GM13976 (cell line): ENCODE measurements around the gene RMRP.
A peak's percentile ranks its signal among the peaks of the same experiment; 100 is the strongest.

Experiments
- DNase-seq: peaks from one replicate; pipeline ENCODE4 v3.0.0; 2012; ENCODE audit warnings: low spot score
- in situ Hi-C: fragments of 300-500 bp; cut with MboI; formaldehyde crosslinking; loops from one replicate; pipeline ENCODE4 v1.12.0; 2022; ENCODE audit warnings: low sequenced_read_pairs, mixed read lengths, inconsistent platforms; ENCODE audit not compliant: unreplicated experiment
- TF ChIP-seq, protein P1 (sequence below): IDR thresholded peaks from 2 replicates; pipeline ENCODE4 v1.5.1; 2012; ENCODE audit warnings: borderline replicate concordance, mild to moderate bottlenecking; ENCODE audit not compliant: insufficient read depth; ENCODE audit errors: extremely low read depth, missing control alignments, control extremely low read depth

The RMRP gene

DNA sequence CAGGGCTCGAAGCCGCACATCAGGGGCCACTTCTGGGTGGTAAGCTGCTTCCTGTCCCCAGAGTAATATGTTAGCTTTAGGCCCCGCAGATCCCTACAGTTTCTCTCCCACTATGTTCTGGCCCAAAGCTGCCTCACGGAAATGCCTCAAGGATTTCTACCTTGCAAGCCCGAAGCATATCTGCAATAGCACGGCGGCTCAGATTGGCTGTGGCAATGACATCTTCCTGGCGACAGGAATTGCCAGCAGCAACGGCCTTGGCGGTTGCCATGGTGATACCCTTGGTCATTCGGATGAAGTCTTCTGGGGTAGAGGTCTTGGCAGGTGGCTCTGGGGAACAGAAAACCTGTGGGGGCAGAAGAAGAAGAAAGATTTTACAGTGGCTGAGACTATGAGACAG, 42.2 kb upstream of the RMRP start:
- in situ Hi-C loops, result no loop called here
- TF ChIP-seq, protein P1, sequence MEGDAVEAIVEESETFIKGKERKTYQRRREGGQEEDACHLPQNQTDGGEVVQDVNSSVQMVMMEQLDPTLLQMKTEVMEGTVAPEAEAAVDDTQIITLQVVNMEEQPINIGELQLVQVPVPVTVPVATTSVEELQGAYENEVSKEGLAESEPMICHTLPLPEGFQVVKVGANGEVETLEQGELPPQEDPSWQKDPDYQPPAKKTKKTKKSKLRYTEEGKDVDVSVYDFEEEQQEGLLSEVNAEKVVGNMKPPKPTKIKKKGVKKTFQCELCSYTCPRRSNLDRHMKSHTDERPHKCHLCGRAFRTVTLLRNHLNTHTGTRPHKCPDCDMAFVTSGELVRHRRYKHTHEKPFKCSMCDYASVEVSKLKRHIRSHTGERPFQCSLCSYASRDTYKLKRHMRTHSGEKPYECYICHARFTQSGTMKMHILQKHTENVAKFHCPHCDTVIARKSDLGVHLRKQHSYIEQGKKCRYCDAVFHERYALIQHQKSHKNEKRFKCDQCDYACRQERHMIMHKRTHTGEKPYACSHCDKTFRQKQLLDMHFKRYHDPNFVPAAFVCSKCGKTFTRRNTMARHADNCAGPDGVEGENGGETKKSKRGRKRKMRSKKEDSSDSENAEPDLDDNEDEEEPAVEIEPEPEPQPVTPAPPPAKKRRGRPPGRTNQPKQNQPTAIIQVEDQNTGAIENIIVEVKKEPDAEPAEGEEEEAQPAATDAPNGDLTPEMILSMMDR, result no peak
- no peak for DNase-seq

- TF ChIP-seq, protein P1, result no peak
- no peak for DNase-seq
- in situ Hi-C loops, result no loop called here
Measured at GRCh38 chr9:35698231-35698630, 40.4 kb upstream of the RMRP start.

DNA sequence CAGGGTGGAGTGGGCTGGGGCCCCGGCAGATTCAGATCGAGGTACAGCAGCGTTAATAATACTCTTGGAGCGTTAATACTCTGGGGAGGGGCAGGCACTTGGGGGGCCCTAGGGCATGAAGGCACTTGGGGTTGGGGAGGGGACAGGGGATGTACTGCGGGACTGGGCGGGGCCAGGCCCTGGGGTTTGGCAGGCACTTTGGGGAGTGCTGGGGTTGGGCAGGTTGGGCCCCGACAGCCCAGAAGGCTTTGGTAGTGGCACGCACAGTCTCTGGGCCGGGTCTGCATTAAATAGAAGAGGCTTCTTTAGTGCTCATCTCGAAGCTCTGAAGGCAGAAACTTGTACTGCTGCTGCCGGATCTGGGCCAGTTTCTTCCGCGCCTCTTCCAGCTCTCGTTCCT, 39.7 kb upstream of the RMRP start:
- no peak for DNase-seq
- TF ChIP-seq, protein P1, result no peak
- in situ Hi-C loops, result no loop called here

DNA sequence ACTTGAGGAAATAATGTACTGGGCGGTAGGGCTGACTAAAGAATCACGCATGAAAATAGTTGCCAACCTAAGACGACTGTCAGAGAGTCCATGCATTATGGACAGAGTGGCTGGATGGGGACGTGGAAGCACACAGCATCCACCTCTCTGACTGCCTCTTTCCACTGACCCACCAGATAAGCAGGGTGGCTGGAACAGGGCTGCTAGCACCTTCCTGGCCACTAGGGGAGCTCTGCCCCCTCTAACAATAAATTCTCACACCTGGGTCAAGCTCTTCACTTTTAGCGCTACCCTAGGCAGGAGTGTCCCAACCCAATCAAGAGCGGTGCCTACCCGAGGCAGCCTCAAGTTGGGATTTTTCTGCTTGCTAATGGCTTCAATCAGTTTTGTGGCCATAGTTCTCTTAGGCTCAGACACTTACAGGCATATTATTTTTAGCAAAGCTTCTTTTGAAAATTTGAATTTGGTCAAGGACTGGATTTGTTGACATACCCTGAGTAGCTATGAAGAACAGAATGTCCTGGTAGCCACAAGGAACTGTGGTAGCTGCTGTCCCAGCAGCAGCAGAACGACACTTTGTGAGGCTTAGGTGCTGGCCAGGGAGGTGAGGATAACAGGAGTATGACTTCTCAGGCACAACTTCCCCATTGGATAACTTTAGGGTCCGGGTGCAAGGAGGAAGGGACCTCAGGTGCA, 38.8 kb upstream of the RMRP start:
- in situ Hi-C loops, result no loop called here
- peak; percentile 84 for DNase-seq
- TF ChIP-seq, protein P1, result peak; percentile 91

DNA sequence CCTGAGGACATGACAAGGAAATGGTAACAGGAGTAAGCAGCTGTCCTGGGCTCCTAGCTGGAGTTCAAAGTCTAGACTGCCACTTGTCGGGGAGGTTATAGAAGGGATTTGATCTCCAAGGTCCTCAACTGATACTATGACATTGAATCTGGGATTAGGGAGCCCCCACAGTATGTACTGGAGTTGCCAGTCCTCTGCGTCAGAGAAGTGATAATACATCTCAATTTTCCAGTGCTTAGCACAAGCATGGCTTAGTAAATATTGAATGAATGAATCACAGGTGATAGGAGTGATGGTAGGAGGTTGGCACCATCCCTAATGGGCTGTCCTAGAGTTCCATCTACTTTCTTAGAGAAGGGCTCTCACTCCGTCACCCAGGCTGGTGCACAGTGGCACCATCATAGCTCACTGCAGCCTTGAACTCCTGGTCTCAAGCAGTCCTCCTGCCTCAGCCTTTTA, 38.2 kb upstream of the RMRP start:
- no peak for DNase-seq
- in situ Hi-C loops, result no loop called here
- TF ChIP-seq, protein P1, result no peak

DNA sequence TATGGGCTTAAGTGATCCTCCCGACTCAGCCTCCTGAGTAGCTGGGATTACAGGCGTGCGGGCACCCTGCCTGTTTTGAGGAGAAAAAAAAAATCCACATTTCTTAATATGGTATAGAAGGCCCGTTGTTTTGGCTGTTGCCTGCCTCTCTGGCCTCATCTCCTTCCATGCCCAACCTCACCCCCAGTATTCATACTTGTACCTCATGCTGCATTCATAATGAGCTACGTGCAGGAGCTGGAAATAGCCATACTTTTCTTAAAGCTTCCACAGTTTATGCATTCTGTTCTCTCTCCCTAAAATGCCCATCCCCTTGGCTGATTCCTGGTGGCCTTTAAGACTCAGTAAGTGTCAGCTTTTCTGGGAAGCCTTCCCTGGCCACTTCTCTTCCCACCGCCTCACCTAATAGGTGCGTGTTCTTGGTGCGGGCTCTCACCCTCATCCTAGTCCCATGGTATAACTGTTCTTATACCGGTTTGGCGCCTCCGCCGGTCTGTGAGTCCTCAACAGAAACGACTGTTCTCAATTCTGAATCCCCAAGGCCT, 34.0 kb upstream of the RMRP start:
- no peak for DNase-seq
- in situ Hi-C loops, result no loop called here

More for the DNA sequence above, 34.0 kb upstream of the RMRP start:
- TF ChIP-seq, protein P1, result no peak
